Thyroid gland (tissue), 4 donors: ENCODE measurements around the gene CNIH1. TPM values are rescaled to one million over a fixed set of nuclear protein-coding genes. Genes with fewer than 3 reads are reported as not detected.

Experiments used
- DNase-seq, 2 donors: peaks; one replicate each; pipeline ENCODE4 v3.0.0-alpha.2; 2019
- H3K27ac ChIP-seq, 3 donors: fragments of 200-600 bp; sonication (generic); 1 replicate in 2 of 3; 2 replicates in 1 of 3; pipeline ENCODE4 v1.5.1; 2016 to 2019; ENCODE audit warnings: mild to moderate bottlenecking in 1 of 3, moderate library complexity in 1 of 3
- H3K27me3 ChIP-seq: fragments of 200-600 bp; sonication (generic); one replicate; pipeline ENCODE4 v1.5.1; 2019
- H3K36me3 ChIP-seq, 2 donors: fragments of 200-600 bp; sonication (generic); one replicate each; pipeline ENCODE4 v1.5.1; 2016 to 2019
- H3K4me1 ChIP-seq, 2 donors: fragments of 200-600 bp; sonication (generic); one replicate each; pipeline ENCODE4 v1.5.1; 2017 to 2019
- H3K4me3 ChIP-seq, 3 donors: fragments of 200-600 bp; sonication (generic); replicated peaks in 1 of 3; 1 replicate in 2 of 3; 2 replicates in 1 of 3; pipeline ENCODE4 v1.5.1; 2016; ENCODE audit warnings: mild to moderate bottlenecking in 1 of 3
- H3K9me3 ChIP-seq: fragments of 200-600 bp; sonication (generic); one replicate; pipeline ENCODE4 v1.5.1; 2017
- POLR2A ChIP-seq, 2 donors: fragments of 450-650 bp; IDR thresholded peaks; one replicate each; pipeline ENCODE4 v1.6.1; 2017; ENCODE audit warnings: antibody characterized with exemption in 2 of 2, mild to moderate bottlenecking in 2 of 2, moderate library complexity in 1 of 2
- WGBS, 2 donors: methylation state at CpG; one replicate each; pipeline ENCODE4 v1.1.5; 2017; 5-methylcytosine and 5-hydroxymethylcytosine counted together
- intact Hi-C: fragments of 100-400 bp; cut with DNase I; formaldehyde crosslinking; loops from one replicate; pipeline ENCODE4 v1.15.1; 2023
- total RNA-seq, 4 donors: library from RNA; depleted of rRNA; stranded (reverse); fragments of >200 nt; gene quantifications; one replicate each; pipeline ENCODE4 v1.2.3, GENCODE V29; 2016
- TF ChIP-seq, protein P1 (sequence below), 6 experiments: fragments of 200-600 bp in 3 of 6; fragments of 450-650 bp in 3 of 6; sonication (generic) in 3 of 6; IDR thresholded peaks; one replicate each; pipeline ENCODE4 v1.5.1; 2016 to 2019; ENCODE audit warnings: antibody characterized with exemption in 6 of 6, mild to moderate bottlenecking in 2 of 6, inconsistent platforms in 1 of 6, moderate library complexity in 1 of 6

The CNIH1 gene
- total RNA-seq, 4 donors from 2014 or later: 52.0 to 167 (median 108) TPM

DNA sequence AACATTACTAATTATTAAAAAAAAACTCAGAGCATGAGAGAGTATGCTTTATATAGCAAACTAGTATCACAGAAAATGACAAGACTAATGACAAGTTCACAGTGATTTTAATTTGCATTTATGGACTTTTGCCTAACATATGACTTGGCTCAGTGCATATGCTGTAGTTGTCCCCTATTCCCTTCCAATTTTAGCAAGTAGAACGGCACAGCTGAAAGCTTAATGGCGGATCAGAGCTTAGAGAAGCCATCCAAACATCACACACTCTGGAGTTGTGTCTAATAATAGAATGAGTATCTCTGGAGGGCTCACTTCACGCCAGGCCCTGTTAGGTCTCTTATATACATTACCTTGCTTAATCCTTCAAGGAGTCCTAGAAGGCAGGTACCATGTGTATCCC is 13.3 kb downstream of the CNIH1 start:
- TF ChIP-seq POLR2A (IDR thresholded peaks at IDR 0.05): no peak
- TF ChIP-seq, protein P1, sequence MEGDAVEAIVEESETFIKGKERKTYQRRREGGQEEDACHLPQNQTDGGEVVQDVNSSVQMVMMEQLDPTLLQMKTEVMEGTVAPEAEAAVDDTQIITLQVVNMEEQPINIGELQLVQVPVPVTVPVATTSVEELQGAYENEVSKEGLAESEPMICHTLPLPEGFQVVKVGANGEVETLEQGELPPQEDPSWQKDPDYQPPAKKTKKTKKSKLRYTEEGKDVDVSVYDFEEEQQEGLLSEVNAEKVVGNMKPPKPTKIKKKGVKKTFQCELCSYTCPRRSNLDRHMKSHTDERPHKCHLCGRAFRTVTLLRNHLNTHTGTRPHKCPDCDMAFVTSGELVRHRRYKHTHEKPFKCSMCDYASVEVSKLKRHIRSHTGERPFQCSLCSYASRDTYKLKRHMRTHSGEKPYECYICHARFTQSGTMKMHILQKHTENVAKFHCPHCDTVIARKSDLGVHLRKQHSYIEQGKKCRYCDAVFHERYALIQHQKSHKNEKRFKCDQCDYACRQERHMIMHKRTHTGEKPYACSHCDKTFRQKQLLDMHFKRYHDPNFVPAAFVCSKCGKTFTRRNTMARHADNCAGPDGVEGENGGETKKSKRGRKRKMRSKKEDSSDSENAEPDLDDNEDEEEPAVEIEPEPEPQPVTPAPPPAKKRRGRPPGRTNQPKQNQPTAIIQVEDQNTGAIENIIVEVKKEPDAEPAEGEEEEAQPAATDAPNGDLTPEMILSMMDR (IDR thresholded peaks at IDR 0.05): no peak
- Histone ChIP-seq H3K27ac (no peak overlapping the region), H3K9me3 (no peaks in the 10 kb centered on the region), H3K4me3 (no peak overlapping the region), H3K27me3 (no peaks in the 10 kb centered on the region), H3K36me3 (peaks cover 14 to 24% of the 10 kb centered on the region in 2 donors), H3K4me1 (no peaks in the 10 kb centered on the region)
- 88 to 97% methylated on average over 3 of the region's 3 CpGs for WGBS, 2 donors
- DNase-seq: no peak
- intact Hi-C loops: no loop called here

DNA sequence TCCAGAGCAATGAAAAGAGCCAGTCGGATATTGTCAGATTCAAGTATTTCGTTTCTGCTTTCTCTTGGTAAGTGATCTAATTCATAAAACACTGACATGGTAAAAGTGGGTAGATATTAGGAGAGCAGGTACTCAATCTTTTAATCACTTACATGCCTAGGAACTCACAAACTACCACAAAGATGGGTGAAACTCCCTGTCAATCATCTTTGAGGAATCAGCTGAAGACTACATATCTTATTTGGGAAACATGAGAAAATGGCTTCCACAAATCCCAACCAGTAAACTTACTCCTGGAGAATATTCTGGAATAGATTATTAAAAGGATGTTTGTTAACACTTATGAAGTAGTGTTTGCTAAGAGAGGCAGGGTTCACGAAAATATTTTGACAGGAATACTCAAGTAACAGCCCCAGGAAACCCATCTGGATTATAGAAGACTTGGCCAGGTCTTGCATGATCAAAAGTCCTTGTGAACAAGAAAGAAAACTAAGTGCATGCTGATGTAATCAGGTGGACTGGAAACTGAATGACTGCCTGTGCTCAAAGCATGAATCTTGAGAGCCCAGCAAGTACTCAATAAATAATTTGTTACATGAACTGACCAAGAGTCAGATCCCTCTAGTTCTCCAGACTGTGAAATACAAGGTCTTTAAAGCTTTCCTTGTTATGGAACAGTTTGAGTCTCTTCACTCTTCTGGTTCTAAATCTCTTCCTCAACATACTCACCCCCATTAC is 15.5 kb downstream of the CNIH1 start:
- Histone ChIP-seq H3K9me3 (no peaks in the 10 kb centered on the region), H3K27me3 (no peaks in the 10 kb centered on the region), H3K36me3 (peaks cover 14 to 24% of the 10 kb centered on the region in 2 donors), H3K4me3 (no peak overlapping the region), H3K27ac (no peak overlapping the region), H3K4me1 (peaks cover 0 to 2% of the 10 kb centered on the region in 2 donors)
- no peak for TF ChIP-seq POLR2A (IDR thresholded peaks at IDR 0.05)
- TF ChIP-seq, protein P1 (IDR thresholded peaks at IDR 0.05): no peak
- intact Hi-C loops: no loop called here
- no peak for DNase-seq
- 77 to 88% methylated on average over 3 of the region's 3 CpGs for WGBS, 2 donors

DNA sequence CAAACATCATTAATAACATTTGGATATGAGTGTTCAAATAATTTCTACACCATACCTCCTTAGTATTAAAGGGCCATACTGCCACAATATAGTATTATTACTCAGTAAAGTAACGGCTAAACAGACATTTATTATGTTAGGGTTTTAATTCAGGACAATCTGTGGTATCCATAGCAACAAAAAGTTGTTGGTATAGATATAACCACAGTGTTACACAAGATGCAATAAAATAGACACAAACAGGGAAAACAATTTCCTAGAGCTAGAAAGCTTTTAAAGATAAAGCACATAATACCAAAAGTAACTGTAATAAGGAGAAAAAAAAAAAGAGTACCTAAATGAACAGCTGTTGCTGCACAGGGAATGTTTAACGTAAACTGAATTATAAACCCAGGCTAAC is 16.1 kb downstream of the CNIH1 start:
- no peak for DNase-seq
- Histone ChIP-seq H3K27me3 (no peaks in the 10 kb centered on the region), H3K36me3 (peaks cover 14 to 23% of the 10 kb centered on the region in 2 donors), H3K4me1 (peaks cover 0 to 6% of the 10 kb centered on the region in 2 donors), H3K27ac (no peak overlapping the region), H3K4me3 (no peak overlapping the region), H3K9me3 (no peaks in the 10 kb centered on the region)
- 96 to 99% methylated on average over 2 of the region's 2 CpGs for WGBS, 2 donors
- intact Hi-C loops: no loop called here
- TF ChIP-seq, protein P1 (IDR thresholded peaks at IDR 0.05): no peak
- no peak for TF ChIP-seq POLR2A (IDR thresholded peaks at IDR 0.05)

GRCh38 chr14:54424479-54424901 is 16.7 kb downstream of the CNIH1 start:
- intact Hi-C loops: no loop called here
- Histone ChIP-seq H3K36me3 (peaks cover 13 to 18% of the 10 kb centered on the region in 2 donors), H3K4me3 (no peak overlapping the region), H3K27ac (no peak overlapping the region), H3K27me3 (no peaks in the 10 kb centered on the region), H3K4me1 (peaks cover 0 to 6% of the 10 kb centered on the region in 2 donors), H3K9me3 (no peaks in the 10 kb centered on the region)
- WGBS, 2 donors: 92% methylated on average over 4 of the region's 4 CpGs
- TF ChIP-seq, protein P1 (IDR thresholded peaks at IDR 0.05): no peak
- no peak for TF ChIP-seq POLR2A (IDR thresholded peaks at IDR 0.05)
- DNase-seq: no peak

- peaks cover 0 to 6% of the 10 kb centered on the region in 2 donors for H3K4me1 ChIP-seq
- peaks cover 10 to 14% of the 10 kb centered on the region in 2 donors for H3K36me3 ChIP-seq
- no peak overlapping the region for H3K27ac ChIP-seq
- H3K27me3 ChIP-seq: no peaks in the 10 kb centered on the region
- TF ChIP-seq, protein P1 (IDR thresholded peaks at IDR 0.05): no peak
- TF ChIP-seq POLR2A (IDR thresholded peaks at IDR 0.05): no peak
- H3K4me3 ChIP-seq: no peak overlapping the region
- DNase-seq: no peak
- intact Hi-C loops: no loop called here
- no peaks in the 10 kb centered on the region for H3K9me3 ChIP-seq
Observed at GRCh38 chr14:54423991-54424390, 17.2 kb downstream of the CNIH1 start.
